ENCODE data around the gene RTN4IP1.
"Not testable (repeated sequence)": the region's sequence is repeated elsewhere in the genome, so short reads cannot be mapped to it uniquely, and the experiment has no call there.

The RTN4IP1 gene

DNA sequence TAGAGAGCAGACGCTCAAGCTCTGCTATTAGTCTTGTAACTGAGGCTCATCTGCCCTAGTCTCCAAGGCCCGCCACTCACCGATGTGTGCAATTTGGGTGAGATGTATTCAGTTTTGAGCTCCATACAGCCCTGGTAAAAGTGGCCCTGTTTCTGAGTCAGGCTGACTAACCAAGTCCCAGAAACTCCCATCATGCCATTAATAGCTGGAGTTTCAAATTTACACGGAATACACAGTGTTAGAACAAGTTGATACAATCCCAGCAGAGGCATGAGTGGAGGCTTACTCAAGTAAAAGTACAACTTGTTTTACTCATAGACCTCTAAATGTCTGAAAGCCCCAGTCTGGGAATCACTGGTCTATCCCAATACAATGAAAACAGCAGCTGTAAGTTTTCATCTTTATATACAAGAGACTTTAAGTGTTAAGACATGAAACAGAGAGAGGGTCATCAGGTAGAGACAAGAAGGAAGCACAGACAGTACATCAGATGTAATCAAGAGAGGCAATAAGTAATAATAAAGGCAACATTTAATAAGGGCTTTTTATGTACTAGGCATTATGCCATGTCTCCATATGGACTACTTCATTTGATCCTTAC is 42.4 kb downstream of the RTN4IP1 start:
- DNase-seq (ENCODE audit: low spot score), result no peak

DNA sequence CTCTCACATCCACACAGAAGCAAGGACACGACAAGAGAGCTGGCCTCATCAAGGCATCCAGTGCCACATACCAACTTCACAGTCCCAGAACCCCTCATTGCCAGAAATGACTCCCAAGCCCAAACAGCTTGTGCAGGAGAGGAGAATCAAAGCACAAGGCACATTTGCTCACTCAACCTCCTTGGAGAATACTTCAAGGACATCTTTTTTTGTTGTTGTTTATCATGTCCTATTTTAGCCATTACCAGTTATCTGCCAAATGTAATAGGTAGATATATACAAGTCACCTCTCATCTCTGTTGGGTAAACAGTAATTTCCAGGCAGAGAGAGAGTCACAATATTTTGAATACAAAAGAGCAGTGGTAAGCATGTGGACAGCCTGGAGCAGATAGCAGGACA is 47.8 kb downstream of the RTN4IP1 start:
- DNase-seq (ENCODE audit: low spot score), result no peak

DNA sequence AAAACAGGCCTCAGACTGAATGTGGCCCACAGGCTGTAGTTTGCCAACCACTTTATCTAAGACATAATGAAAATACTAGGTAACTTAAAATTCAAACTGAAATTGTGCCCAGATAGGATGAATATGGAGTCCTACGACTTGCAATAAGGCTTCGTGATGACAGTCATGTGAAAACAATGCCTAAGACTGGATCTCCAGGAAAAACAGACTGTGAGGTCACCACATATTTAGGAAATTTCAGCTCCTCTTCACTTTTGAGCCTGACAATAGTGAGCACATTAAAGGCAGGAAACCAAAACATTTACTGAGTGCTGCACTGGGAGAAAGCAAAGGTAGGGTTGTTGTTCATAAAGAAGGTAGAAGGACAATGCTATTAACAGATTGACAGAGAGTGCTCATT is 50.0 kb downstream of the RTN4IP1 start:
- DNase-seq (ENCODE audit: low spot score), result no peak

DNA sequence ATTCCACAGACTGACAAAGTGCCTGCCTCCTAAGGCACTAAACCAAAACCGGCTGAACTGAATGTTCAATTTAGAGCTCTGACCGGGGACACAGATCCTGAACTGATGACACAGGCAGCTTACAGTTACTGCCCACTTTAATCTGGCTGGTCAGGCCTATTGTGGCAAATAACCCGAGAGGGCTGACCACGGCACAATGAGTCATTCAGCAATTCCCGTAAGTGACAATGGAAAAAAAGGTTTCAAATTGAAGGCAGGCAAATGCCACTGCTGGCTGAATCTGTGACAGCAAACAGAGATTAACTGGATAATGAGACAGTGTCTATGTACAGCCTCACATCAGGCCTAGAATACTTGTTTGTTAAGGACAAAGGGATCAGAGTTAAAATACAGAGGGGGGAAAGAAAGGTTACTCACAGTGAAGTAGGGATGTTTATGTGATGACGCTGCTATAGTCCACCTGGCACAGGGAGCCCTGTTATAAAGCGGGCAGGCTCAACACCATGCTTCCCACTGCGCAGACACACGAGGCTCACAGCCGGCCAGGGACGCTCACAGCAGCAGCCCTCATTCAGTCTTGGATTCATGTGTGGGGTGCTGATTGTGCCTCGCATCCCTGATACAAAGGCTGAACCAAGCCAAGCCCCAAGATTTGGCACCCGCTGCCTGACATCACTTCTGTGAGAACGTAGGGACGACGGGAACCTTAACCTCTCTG is 54.4 kb downstream of the RTN4IP1 start:
- no peak for DNase-seq (ENCODE audit: low spot score)

DNA sequence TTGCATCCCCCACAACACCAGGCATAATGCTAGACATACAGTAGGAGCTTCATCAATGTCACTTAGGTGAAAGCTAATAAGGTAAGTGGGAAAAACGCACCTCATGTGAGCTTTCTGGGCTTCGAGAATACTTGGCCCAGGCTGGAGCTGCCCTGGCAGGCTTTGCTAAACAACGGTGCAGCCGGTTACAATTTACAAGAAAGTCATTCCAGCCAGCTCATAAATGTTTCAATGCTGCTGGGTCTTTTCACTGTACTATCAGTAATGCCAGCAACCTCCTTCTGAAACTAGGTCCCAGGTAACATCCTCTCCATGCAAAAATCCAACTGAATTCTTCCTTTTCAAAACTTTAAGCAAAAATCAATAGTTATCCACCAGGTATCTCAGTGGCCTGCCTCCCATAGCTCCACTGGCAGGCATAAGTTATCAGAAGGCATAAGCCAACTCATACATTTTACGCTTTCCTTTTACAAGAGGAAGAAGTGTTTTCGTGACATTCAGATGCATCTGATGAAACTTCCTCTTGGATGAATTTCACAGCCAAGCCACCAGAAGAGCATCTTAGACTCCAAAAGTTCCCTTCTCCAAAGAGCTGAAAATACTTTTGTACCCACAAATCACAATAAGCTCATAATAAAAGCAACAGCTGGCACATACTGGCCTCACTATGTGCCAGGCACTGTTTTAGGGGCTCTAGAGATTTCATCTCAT is 56.3 kb downstream of the RTN4IP1 start:
- no peak for DNase-seq (ENCODE audit: low spot score)

DNA sequence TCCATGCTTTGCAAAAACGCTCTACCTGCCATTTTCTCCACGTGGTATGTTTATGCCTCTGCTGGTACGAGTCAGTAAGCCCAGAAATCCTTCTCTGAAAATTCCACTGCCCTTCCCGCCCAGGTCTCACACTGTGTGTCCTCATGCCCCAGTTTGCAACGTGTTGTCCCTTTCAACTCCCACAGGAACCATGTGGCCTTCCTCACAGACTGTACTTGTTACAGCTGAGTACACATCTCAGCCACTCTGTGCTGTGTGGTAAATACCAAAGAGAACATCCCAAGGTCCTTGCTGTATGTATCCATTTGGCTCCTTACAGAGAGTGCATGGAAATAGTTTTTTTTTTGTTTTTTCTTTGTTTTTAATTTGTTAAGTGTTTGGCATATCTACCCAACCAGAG is 56.9 kb downstream of the RTN4IP1 start:
- DNase-seq (ENCODE audit: low spot score), result no peak

DNA sequence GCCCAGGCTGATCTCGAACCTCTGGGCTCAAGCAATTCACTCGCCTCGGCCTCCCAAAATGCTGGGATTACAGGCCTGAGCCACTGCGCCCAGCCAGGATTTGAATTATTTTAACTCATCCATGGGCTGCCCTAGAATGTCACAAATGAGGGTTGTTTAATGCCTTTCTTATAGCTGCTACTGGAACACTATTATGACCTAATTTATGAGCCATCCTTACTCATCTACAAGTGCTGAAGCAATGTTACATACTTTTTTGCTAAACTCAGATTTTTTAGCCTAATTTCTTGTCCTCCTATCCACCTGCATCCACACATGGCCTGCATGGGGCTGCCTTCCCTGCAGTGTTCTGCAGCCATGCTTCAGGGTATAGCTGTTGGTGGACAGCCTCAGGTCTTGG is 59.9 kb downstream of the RTN4IP1 start:
- no peak for DNase-seq (ENCODE audit: low spot score)

DNA sequence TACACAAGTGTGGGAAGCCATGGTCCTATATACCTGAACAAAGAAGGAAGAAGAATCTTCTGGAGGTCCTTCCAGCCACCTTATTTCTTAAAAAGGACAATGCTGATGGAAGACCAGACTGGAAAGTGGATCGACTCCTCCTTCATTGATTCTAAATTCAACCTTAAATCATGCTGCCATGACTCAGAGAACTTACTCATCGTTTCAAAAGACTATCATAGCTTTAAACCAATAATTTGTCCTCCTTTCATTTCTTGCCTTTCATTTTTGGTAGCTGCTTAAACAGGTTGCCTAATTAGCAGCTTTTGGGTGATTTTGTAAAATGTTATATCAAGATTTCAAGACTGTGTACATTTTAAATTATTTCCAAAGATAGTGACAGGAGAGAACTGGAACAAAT is 60.8 kb downstream of the RTN4IP1 start:
- DNase-seq (ENCODE audit: low spot score), result no peak

DNA sequence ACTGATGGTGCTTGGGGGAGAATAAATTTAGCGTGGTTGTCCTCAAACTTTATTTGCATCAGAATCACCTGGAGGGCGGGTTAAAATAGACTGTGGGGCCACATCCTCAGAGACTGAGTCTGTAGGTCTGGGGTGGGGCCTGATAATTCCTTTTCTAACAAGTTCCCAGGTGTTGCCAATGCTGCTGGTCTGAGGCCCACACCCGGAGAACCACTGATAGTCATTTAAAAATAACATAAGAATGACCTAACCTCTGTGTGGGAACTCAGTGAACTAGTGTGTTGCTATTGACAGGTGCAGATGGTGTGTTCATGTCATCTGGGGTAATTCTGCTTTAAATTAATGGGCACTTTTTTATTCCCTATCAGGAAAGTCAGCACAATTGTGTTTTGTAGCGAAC is 64.8 kb downstream of the RTN4IP1 start:
- DNase-seq (ENCODE audit: low spot score), result no peak

DNA sequence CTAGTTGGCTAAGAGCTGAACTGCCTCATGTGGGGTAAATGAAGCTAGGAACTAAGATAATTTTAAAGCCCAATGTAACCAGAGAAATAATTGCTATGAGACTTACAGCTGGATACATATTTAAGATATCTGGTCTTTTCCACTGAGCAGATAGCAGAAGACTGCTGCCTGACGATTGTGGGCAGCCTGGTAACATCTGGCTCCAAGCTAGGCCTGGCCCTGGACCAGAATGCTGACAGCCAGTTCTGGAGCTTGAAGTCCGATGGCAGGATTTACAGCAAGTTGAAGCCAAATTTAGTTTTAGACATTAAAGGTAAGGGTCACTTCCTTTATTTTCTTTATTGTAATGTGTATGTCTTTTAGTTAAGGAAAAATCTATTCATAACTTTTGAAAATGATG is 65.7 kb downstream of the RTN4IP1 start:
- no peak for DNase-seq (ENCODE audit: low spot score)

DNA sequence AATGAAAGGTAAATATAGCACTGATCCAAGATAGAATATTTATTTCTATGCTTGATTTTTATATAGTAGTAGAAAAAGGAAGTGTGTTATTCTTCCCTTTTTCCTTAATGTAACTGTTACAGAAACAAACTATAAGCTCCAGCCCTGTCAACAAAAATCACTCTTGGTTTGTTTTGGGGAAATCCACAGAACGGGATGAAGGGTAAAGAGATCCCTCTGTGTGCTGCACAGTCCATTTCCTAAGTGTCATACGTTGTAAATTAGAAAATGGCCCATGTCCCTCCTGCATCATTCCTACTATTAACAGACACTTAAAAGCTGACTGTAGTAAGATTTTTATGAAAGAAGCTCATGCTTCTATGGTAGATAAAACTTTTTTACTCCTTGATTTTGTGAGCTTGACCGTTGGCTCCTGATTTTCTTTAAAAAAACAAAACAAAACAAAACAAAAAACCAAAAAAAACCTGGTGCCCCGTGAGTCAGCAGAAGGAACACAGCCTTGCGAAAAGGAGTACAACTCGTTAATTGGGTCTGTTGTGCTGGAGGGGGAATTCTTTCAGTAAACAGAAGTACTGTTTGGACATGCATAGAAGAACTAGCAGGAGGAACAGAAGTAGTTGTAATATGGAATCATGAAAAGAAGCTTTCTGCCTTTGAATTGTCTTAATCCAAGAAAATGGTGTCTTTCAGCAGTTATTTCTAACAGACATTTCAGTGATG is 67.5 kb downstream of the RTN4IP1 start:
- DNase-seq (ENCODE audit: low spot score), result no peak

DNA sequence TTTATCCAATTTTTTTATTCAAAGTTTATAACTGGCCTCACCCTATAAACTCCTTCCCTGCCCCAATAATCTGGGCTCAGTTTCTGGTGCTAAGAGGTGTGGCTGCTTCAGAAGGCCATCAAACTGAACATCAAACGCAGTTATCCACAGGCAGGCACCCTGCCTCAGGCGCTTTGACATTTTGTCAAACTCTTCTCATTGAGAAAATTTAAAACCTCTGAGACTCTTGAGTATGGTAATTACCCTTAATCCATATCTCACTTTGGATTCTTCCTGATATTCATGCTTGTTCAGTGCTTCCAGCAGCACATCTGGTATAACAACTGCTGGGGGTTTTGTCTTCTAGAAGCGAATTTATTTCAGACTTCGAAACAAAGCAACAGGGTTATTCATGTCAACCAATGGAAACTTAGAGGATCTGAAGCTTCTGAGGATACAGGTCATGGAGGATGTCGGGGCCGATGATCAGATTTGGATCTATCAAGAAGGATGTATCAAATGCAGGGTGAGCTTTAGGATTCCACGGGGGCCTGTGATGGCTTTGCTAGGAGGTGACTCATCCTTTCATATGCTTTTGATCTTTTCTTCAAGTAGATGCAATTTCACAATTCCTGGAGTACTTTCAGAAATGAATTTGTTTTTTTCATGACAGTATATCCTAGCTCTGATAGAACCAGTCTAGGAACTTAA is 68.2 kb downstream of the RTN4IP1 start:
- no peak for DNase-seq (ENCODE audit: low spot score)

DNA sequence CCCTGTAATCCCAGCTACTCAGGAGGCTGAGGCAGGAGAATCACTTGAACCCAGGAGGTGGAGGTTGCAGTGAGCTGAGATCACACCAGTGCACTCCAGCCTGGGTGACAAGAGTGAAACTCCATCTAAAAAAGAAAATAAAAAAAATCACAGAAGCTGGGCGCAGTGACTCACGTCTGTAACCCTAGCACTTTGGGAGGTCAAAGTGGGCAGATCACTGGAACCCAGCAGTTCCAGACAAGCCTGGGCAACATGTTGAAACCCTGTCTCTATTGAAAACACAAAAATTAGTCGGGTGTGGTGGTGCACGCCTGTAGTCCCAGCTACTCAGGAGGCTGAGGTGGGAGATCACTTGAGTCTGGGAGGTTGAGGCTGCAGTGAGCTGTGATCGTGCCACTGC is 69.6 kb downstream of the RTN4IP1 start:
- not testable (repeated sequence) for DNase-seq (ENCODE audit: low spot score)

DNA sequence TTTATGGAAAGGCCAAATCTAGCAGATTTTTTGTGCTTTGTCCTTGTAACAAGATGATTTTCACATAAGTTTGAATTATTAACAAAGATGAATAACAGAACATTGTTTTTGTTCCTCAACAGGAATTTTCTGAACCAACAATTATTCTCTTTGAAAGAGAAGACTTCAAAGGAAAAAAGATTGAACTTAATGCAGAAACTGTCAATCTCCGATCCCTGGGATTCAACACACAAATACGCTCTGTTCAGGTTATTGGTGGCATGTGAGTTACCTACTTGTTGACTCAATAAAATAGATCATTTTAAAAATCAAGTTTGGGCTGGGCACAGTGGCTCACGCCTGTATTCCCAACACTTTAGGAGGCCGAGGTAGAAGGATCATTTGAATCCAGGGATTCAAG is 70.9 kb downstream of the RTN4IP1 start:
- DNase-seq (ENCODE audit: low spot score), result no peak

DNA sequence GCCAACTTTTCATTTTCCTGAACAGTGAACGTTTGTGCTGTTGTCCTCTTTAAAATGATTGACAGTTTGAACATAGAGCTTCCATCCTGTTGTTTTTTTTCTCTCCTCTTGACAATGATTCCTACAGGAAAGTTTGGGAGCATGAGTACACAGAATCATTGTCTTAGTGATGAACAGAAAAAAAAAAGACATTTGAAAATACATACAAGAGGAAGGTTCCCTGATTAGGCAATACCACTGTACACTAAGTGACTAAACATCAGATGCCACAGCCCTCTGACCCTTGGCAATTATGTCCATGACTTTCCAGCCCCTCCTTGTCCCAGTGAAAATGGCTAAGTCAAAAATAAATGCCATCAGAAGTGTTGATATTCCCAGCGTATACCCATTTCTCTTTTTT is 71.5 kb downstream of the RTN4IP1 start:
- no peak for DNase-seq (ENCODE audit: low spot score)

DNA sequence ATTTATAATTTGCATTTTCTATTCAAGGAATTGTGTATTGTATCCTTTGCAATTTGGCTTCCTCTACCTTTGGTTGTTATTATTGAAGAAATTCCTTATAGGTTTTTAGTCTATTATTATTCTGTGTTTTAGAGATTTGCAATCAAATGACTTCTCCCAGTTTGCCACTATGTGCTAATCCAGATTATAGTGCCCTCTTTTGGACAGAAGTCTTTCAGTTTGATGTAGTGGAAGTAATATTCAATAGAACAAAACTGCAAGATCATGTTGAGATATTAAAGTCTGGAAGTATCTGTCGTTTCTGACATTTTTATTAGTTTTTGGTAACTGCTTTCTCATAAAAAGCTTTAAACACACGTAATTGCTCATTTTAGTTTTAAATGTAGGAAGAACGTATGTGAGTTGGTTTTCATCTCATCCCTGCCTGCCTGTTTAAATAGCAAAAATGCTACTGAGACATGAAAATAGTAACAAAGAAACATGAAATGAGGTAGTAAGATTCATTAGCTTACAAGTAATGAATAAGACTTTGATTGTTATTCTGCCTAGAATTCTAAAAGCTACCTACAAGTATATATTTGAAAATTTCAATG is 72.8 kb downstream of the RTN4IP1 start:
- no peak for DNase-seq (ENCODE audit: low spot score)

DNA sequence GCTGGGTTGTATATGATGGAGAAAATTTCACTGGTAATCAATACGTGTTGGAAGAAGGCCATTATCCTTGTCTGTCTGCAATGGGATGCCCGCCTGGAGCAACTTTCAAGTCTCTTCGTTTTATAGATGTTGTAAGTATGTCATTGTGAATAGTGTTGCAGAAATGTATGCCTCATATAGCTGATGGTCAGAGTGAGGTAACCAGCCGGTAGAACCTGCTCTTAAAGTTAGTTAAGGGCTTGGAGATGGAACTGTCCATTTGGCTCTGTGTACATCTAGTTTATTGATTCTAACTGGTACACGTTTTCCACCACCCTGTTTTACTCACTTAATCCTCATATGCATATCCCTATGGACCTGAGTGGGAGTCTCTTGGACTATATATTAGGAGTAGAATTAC is 73.5 kb downstream of the RTN4IP1 start:
- no peak for DNase-seq (ENCODE audit: low spot score)

DNA sequence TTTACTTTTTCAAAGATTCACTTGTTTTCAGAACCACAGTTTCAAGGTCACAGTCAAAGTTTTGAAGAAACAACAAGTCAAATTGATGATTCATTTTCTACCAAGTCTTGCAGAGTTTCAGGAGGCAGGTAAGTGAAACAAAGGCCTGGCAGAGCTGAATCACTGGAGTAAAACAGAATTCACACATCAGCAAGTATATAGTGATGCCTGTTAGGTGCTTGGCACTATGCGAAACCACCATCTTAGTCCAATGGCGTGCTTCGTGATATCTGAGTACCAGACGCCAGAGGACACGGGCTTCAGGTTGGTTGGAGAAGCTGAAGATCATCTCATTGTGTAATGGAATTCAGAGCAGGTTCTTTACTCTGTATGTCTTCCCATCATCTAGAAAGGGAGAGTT is 75.9 kb downstream of the RTN4IP1 start:
- DNase-seq (ENCODE audit: low spot score), result no peak

DNA sequence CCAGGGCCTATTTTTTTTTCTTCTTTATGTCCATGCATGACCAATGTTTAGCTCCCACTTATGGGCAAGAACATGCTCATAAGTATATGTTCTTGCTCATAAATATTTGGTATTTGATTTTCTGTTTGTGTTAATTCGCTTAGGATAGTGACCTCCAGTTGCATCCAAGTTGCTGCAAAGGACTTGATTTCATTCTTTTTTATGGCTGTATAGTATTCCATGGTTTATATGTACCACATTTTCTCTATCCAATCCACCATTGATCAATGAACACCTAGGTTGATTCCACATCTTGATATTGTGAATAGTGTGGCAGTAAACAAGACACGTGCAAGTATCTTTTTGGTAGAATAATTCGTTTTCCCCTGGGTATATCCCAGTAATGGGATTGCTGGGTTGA is 78.1 kb downstream of the RTN4IP1 start:
- DNase-seq (ENCODE audit: low spot score), result no peak

DNA sequence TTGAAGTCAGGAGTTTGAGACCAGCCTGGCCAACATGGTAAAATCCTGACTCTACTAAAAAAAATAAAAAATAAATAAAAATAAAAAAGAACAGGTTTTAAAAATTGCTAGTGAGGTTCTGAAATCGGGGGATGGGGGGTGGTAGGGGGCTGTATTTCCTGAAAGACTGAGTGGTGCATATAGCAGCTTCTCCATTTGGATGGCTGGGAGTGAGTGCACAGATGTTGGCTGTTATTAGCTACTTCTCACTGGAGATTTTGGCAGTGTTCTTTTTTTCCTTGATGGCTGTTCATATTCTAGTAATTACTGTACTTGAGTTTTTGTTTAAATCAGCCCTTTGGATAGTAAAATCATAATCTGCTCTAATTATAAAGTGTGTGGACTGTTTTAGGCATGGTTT is 79.8 kb downstream of the RTN4IP1 start:
- DNase-seq (ENCODE audit: low spot score), result no peak

DNA sequence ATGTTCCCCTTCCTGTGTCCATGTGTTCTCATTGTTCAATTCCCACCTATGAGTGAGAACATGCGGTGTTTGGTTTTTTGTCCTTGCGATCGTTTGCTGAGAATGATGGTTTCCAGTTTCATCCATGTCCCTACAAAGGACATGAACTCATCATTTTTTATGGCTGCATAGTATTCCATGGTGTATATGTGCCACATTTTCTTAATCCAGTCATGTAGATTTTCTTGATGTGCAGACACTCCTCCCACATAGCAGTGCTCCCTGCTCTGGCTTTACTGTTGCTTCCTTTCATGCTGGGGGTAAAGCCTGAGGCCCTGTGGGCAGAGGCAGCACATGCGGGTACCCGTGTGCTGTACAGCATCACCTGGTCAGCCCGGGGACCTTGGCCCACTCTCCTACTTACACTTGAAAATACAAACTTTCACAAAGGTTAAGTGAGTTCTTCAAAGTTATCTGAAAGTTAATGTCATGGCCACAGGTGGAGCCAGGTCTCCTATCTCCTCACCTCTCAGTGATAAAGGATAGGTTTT is 80.3 kb downstream of the RTN4IP1 start:
- DNase-seq (ENCODE audit: low spot score), result not testable (repeated sequence)
